HAP-1 (cell line): Measurements from ENCODE around the gene DGKG.

Experiments
- DNase-seq, 2 experiments: peaks; one replicate each; pipeline ENCODE4 v3.0.0-alpha.2; 2016 to 2020; ENCODE audit warnings: low spot score in 2 of 2
- H3K27me3 ChIP-seq: fragments of 250-450 bp; sonication (Bioruptor Pico); 2 replicates; pipeline ENCODE4 v1.5.1; 2020; ENCODE audit warnings: low read depth, mild to moderate bottlenecking, moderate library complexity
- H3K36me3 ChIP-seq: fragments of 250-450 bp; sonication (Bioruptor Pico); replicated peaks from 2 replicates; pipeline ENCODE4 v1.5.1; 2020; ENCODE audit warnings: mild to moderate bottlenecking
- H3K4me1 ChIP-seq: fragments of 250-450 bp; sonication (Bioruptor Pico); 2 replicates; pipeline ENCODE4 v1.5.1; 2020; ENCODE audit warnings: mild to moderate bottlenecking
- H3K4me3 ChIP-seq: fragments of 250-450 bp; sonication (Bioruptor Pico); 2 replicates; pipeline ENCODE4 v1.5.1; 2020; ENCODE audit warnings: mild to moderate bottlenecking, moderate library complexity
- H3K9me3 ChIP-seq: fragments of 250-450 bp; sonication (Bioruptor Pico); 2 replicates; pipeline ENCODE4 v1.5.1; 2020; ENCODE audit warnings: mild to moderate bottlenecking, moderate library complexity
- in situ Hi-C: fragments of 300-500 bp; cut with MboI; formaldehyde crosslinking; loops from 3 replicates; pipeline ENCODE4 v1.14.3; 2020; ENCODE audit warnings: low sequenced_read_pairs, inconsistent platforms, mixed read lengths

Gene DGKG

DNA sequence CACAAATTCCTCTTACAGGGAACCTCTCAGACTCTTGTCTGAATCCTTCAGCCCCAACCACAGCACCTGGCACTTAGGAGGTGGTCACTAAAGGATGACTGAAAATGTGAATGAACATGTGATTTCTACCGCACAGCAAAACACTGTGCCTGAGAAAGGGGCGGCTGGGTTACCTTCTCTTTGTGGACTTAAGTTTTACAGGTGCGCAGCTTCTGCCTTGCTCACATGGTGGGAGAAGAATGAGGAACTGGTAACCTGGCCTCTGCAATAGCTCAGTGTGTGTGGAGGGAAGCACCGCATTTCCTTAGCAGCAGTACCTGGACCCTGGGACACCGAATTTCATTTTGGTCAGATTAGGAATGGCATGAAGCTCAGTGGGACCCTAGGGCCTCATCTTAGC lies 243.3 kb downstream of the DGKG start:
- Histone ChIP-seq H3K27me3 (peaks cover 14% of the 10 kb centered on the region), H3K36me3 (no peaks in the 10 kb centered on the region), H3K4me3 (no peak overlapping the region), H3K4me1 (no peaks in the 10 kb centered on the region), H3K9me3 (no peaks in the 10 kb centered on the region)
- in situ Hi-C loops: no loop called here
- DNase-seq: no peak

DNA sequence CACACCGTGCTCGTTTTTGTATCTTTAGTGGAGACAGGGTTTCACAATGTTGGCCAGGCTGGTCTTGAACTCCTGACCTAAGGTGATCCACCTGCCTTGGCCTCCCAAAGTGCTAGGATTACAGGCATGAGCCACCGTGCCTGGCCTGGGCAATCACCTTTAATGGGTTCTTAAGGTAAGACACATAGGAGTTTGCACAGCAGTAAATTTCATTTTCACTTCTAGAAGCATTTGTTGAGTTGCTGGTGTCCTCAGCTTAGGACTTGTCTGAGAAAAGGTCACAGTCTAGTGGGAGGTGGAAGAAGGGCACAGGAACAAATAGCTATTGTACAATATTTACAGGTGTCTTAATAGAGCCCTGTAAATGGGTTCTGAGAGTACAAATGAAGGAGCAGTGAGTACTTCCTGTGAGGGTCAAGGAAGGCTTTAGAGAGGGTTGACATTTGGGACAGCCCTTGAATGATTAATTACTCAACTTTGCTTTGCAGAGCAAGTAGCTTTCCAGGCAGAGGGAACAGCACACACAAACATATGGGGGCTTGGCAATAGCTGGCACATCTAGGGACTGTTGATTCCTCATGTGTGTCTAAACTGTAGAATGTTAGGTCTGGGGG lies 244.4 kb downstream of the DGKG start:
- Histone ChIP-seq H3K4me1 (no peaks in the 10 kb centered on the region), H3K9me3 (no peaks in the 10 kb centered on the region), H3K36me3 (no peaks in the 10 kb centered on the region), H3K27me3 (peaks cover 16% of the 10 kb centered on the region), H3K4me3 (no peak overlapping the region)
- DNase-seq: no peak
- in situ Hi-C loops: no loop called here

DNA sequence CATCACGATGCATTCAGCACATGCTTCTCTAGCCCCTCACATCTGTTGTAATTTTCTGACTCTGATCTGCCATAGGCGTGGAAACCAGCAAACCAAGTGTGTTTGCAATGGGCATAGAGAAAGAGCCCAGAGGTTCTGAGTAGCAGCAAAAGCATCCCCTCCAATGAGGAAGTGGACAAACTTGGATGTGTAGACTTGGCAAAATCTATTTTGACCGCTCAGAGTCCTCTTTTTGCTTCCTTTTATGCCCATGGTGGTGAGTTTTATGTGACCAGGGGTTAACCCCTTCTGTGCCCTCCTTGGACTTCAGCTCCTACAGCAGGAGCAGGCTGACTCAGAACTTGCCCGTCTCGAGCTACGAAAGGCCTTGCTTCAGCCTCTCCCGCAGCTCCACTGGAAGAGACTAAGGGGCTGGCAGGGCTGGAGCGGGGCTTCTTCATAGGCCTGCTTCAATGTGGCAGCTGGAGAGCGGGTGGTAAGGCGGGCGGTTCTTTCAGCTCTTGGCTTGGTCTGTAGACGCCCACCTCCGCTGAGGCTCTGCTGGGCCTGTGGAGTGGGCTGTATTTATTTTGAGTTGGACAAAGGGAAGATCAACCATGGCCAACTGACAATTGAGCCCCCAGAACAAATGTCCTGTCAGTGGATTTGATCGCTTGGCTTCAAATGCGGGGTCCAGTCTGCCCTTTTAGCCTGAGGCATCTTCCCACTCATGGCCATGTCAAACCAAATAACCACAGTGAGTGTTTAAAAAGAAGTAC lies 246.6 kb downstream of the DGKG start:
- H3K27me3 ChIP-seq: peaks cover 33% of the 10 kb centered on the region
- no peaks in the 10 kb centered on the region for H3K36me3 ChIP-seq
- DNase-seq: no peak
- H3K9me3 ChIP-seq: no peaks in the 10 kb centered on the region
- in situ Hi-C loops: no loop called here
- no peak overlapping the region for H3K4me3 ChIP-seq
- H3K4me1 ChIP-seq: no peaks in the 10 kb centered on the region

DNA sequence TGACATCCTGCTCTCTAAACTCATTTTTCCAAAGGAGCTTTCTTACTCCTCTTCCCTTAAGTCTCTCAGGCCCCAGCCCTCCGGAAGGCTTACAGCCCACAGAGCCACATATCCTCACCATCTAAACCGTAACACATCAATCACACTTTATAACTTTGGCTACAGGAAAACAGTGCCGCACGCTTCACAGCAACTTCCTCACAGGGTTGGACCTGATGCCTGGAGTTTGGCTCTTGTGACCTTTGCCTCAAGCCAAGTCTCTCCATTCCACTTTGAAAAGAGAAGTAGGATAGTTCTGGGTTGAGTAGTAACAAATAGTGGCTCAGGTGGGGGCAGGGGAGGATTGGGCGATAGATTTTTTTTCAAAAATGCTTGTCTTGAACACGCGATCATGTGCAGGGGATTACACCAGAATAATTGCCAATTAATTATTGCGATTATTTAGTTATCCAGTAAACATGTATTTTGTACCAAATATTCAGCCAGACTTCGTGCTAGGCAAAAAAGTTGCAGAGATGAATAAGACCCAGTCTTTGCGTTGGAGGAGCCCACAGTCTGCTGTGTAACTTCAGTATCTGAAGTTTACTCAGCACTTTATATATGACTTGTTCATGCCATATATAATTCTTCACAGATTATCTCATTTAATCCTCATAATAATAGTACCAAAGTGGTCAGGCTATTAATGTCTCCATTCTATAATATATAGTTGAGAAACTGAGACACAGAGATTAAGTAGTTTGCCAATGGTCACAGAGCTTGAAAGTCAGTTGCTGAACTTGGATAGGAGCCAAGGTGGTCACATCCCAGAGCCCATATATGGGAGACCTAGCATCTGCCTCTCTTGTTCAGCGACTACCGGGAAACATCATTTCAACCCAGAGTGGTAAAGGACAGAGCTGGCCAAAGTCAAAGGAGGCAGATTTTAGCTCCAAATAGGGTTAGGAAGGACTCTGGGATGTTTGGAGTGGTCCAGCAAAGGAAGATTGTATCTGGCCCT lies 250.8 kb downstream of the DGKG start:
- H3K27me3 ChIP-seq: peaks cover 47% of the 10 kb centered on the region
- no peaks in the 10 kb centered on the region for H3K9me3 ChIP-seq
- no peaks in the 10 kb centered on the region for H3K36me3 ChIP-seq
- H3K4me3 ChIP-seq: no peak overlapping the region
- in situ Hi-C loops: no loop called here
- peaks cover 8% of the 10 kb centered on the region for H3K4me1 ChIP-seq
- DNase-seq: no peak

- Histone ChIP-seq H3K27me3 (peaks cover 44% of the 10 kb centered on the region), H3K4me1 (peaks cover 8% of the 10 kb centered on the region), H3K4me3 (peak overlapping the region; percentile 30; the same call in 1 of the 2 replicates), H3K36me3 (no peaks in the 10 kb centered on the region), H3K9me3 (no peaks in the 10 kb centered on the region)
- no peak for DNase-seq
- in situ Hi-C loops: no loop called here
Observed at GRCh38 chr3:186109897-186110803, 251.9 kb downstream of the DGKG start.

- H3K9me3 ChIP-seq: no peaks in the 10 kb centered on the region
- peak within 1 kb of the TSS; percentile 46 for H3K4me3 ChIP-seq
- DNase-seq: peak; percentile 98
- H3K4me1 ChIP-seq: peaks cover 8% of the 10 kb centered on the region
- no peaks in the 10 kb centered on the region for H3K36me3 ChIP-seq
- in situ Hi-C loops: no loop called here
- H3K27me3 ChIP-seq: peaks cover 44% of the 10 kb centered on the region
Observed at GRCh38 chr3:186108941-186109865, 252.8 kb downstream of the DGKG start, which contains the start of gene ETV5. TSS of gene ETV5 (minus strand) at chr3:186109089. CDS start at chr3:186105868, 3,221 bp downstream.

DNA sequence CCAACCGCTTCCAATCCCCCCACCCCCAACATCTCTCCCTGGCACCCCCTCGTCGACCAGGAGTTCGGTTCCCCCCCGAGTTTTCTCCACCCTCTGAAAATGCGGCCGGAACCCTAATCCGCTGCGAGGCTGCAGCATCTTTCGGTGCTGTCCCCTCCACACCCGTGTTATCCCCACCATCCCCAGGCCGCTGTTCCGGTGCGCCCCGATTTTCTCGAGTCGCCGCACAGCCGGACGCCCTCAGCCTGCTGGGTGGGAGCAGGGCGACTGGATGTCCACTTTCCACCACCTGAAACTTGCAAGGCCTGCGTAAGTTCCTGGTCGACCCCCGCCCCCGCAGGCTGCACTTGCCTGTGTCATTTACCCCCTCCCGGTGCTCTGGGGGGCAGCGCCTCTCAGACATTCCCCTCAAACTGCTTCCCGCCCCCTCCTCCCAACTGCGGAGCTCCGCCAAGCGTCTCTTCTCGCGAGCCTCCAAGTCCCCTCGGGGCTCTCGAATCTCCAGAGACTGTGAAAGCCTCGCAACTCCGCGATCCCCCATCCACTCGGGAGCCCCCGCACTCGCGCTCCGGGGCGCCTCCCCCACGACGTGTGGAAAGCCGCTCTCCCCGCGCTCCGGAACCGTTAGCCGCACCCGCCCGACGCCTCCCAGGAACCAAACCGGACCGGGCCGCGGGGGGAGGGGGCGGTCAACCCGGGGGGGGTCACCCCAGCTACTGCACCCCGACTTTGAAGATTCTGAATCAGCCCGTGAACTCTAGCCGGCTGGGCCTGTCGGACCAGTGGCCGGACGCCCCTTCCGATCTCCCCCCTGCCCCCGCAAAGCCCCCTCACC lies 253.7 kb downstream of the DGKG start:
- H3K4me1 ChIP-seq: peaks cover 13% of the 10 kb centered on the region
- no peaks in the 10 kb centered on the region for H3K9me3 ChIP-seq
- in situ Hi-C loops: no loop called here
- H3K4me3 ChIP-seq: peak overlapping the region; percentile 46
- no peaks in the 10 kb centered on the region for H3K36me3 ChIP-seq
- peaks cover 38% of the 10 kb centered on the region for H3K27me3 ChIP-seq
- DNase-seq: peak; percentile 22 to 67

DNA sequence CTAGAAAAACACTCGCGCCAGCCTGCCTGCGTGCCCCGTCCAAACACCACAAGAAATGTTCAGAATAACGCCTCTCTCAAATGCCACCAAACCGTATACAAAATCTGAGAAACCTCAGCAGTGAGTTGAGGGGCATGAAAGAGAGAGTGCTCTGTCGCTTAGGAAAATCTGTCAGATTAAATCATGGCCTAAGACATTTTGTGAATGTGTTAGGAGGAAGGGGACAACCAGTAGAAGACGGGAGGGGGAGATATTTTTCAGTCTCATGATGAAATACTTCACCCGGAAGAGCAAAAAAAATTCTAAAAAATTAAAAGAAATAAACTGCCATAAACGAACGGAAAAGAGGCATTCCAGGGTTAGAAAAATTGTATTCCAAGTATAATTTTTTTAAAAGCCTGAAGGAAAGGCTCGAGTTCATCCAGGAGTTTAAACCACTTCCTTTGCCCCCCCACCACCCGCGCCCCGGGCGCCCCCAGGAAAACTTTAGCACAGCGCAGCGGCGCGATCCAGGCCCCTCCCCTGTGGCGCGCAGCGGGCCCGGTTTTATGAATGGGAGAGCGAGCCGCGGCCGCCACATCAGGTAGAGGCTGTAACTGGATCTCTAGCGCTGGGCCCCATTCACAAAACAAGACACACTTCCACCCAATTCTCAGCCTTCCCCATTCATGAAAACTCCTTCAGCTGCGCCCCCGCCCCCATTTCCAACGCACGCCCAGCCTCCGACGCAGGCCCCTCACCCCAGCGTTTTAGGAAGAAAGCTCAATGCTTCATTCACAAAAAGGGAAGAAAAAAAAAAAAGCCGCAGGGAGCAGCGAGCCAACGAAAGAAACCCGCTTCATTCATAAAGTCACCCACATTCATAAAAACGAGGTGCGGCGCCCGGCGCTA lies 254.6 kb downstream of the DGKG start:
- H3K4me1 ChIP-seq: peaks cover 13% of the 10 kb centered on the region
- peak; percentile 83 to 90 for DNase-seq

DNA sequence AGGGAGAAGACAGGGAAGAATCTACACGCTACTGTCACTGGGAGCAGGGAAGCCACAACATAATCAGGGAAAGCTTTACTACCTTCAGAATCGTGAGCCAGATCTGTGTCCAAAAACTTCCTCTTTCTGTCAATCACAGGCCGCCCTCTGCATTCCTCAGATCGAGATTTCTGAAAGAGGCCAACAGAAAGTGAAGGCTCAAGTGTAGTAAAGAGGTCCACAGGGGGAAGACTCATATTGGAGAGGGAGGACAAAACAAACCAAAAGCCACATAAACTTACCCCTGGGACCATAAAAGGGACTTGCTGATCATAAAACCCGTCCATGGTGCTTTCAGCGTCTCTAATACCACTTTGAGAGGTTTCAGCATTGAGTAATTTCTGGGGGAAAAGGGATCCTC lies 256.5 kb downstream of the DGKG start:
- H3K36me3 ChIP-seq: no peaks in the 10 kb centered on the region
- peaks cover 13% of the 10 kb centered on the region for H3K4me1 ChIP-seq
- peaks cover 18% of the 10 kb centered on the region for H3K27me3 ChIP-seq
- no peak overlapping the region for H3K4me3 ChIP-seq
- in situ Hi-C loops: no loop called here
- DNase-seq: no peak
- no peaks in the 10 kb centered on the region for H3K9me3 ChIP-seq

More for the DNA sequence above, 254.6 kb downstream of the DGKG start:
- Histone ChIP-seq H3K36me3 (no peaks in the 10 kb centered on the region), H3K27me3 (peaks cover 37% of the 10 kb centered on the region), H3K4me3 (peak overlapping the region; percentile 46), H3K9me3 (no peaks in the 10 kb centered on the region)
- in situ Hi-C loops: no loop called here

GRCh38 chr3:186102687-186103086 lies 259.3 kb downstream of the DGKG start:
- no peaks in the 10 kb centered on the region for H3K36me3 ChIP-seq
- peaks cover 14% of the 10 kb centered on the region for H3K4me1 ChIP-seq
- H3K27me3 ChIP-seq: peaks cover 6% of the 10 kb centered on the region
- in situ Hi-C loops: no loop called here
- H3K4me3 ChIP-seq: no peak overlapping the region
- no peak for DNase-seq
- no peaks in the 10 kb centered on the region for H3K9me3 ChIP-seq

DNA sequence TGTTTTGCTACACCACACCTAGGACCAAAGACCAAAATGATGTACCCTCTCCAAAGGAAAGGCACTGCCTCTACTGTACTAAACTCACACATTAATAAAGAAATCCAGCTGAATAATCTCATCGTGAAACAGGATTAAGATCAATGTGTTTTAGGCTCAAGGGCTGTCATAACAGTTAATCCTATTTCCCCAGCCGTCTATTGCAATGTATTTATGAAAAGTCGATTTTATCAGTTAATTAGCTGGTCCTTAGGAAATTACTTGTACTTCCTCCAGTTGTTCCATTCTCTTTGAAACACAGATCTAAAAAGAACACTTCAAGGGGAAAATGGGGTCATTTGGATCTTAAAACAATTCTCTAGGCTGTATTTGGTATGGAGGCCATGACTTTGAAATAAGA lies 261.6 kb downstream of the DGKG start:
- in situ Hi-C loops: no loop called here
- H3K4me3 ChIP-seq: no peak overlapping the region
- peaks cover 15% of the 10 kb centered on the region for H3K4me1 ChIP-seq
- no peak for DNase-seq
- no peaks in the 10 kb centered on the region; the same call in 1 of the 2 replicates for H3K27me3 ChIP-seq
- H3K9me3 ChIP-seq: no peaks in the 10 kb centered on the region
- H3K36me3 ChIP-seq: no peaks in the 10 kb centered on the region
